Hepatocyte (in vitro differentiated cells): ENCODE measurements around the gene PIGC. TPM values are rescaled to one million over a fixed set of nuclear protein-coding genes. Genes with fewer than 3 reads are reported as not detected.

ENCODE experiments used
- DNase-seq: peaks from one replicate; pipeline ENCODE4 v3.0.0-alpha.2; 2016; ENCODE audit warnings: low spot score
- H2AFZ ChIP-seq: fragments of 200-600 bp; sonication (generic); 2 replicates; pipeline ENCODE4 v1.6.0; 2016; ENCODE audit warnings: antibody characterized with exemption, mild to moderate bottlenecking
- H3K27ac ChIP-seq: fragments of 200-600 bp; sonication (generic); 2 replicates; pipeline ENCODE4 v1.5.1; 2016; ENCODE audit warnings: mild to moderate bottlenecking
- H3K27me3 ChIP-seq: fragments of 200-600 bp; sonication (generic); 2 replicates; pipeline ENCODE4 v1.6.1; 2016
- H3K36me3 ChIP-seq: fragments of 200-600 bp; sonication (generic); replicated peaks from 2 replicates; pipeline ENCODE4 v1.5.1; 2016; ENCODE audit warnings: low read depth; ENCODE audit not compliant: insufficient read depth
- H3K4me1 ChIP-seq: fragments of 200-600 bp; sonication (generic); 2 replicates; pipeline ENCODE4 v1.5.1; 2016; ENCODE audit warnings: mild to moderate bottlenecking, moderate library complexity; ENCODE audit not compliant: insufficient read depth
- H3K4me2 ChIP-seq: fragments of 200-600 bp; sonication (generic); 2 replicates; pipeline ENCODE4 v1.6.0; 2016
- H3K4me3 ChIP-seq: fragments of 200-600 bp; sonication (generic); 2 replicates; pipeline ENCODE4 v1.5.1; 2016; ENCODE audit warnings: mild to moderate bottlenecking
- H3K79me2 ChIP-seq: fragments of 200-600 bp; sonication (generic); 2 replicates; pipeline ENCODE4 v1.6.0; 2017; ENCODE audit warnings: mild to moderate bottlenecking
- H3K9me2 ChIP-seq: fragments of 200-600 bp; sonication (generic); replicated peaks from 2 replicates; pipeline ENCODE4 v1.6.0; 2017; ENCODE audit warnings: mild to moderate bottlenecking; ENCODE audit not compliant: insufficient read depth
- H3K9me3 ChIP-seq: fragments of 200-600 bp; sonication (generic); 2 replicates; pipeline ENCODE4 v1.5.1; 2016; ENCODE audit warnings: low read depth, mild to moderate bottlenecking
- H4K20me1 ChIP-seq: fragments of 200-600 bp; sonication (generic); 2 replicates; pipeline ENCODE4 v1.6.0; 2016; ENCODE audit warnings: mild to moderate bottlenecking; ENCODE audit not compliant: insufficient read depth, poor library complexity, severe bottlenecking
- EZH2 ChIP-seq: fragments of 200-600 bp; sonication (generic); IDR thresholded peaks from 2 replicates; pipeline ENCODE4 v1.6.1; 2016; ENCODE audit warnings: antibody characterized with exemption, mild to moderate bottlenecking, borderline replicate concordance
- EZH2phosphoT487 ChIP-seq: fragments of 200-600 bp; sonication (generic); IDR thresholded peaks from one replicate; pipeline ENCODE4 v1.6.1; 2018; ENCODE audit warnings: antibody characterized with exemption, mild to moderate bottlenecking, low read depth, moderate library complexity; ENCODE audit not compliant: unreplicated experiment, severe bottlenecking
- WGBS: methylation state at CpG from one replicate; pipeline ENCODE4 v1.1.6; 2016; ENCODE audit warnings: low lambda C conversion rate; ENCODE audit errors: missing lambda C conversion rate; 5-methylcytosine and 5-hydroxymethylcytosine counted together
- polyA plus RNA-seq: library from polyadenylated mRNA; unstranded; fragments of >200 nt; fragmentation: Nextera tagmentation; extraction: Ambion mirVana; gene quantifications from 2 replicates; pipeline ENCODE4 v1.2.1, GENCODE V29; 2016
- total RNA-seq: library from RNA; depleted of rRNA; stranded (reverse); fragments of >200 nt; gene quantifications from 2 replicates; pipeline ENCODE4 v1.2.3, GENCODE V29; 2014
- TF ChIP-seq, protein P1 (sequence below): fragments of 200-600 bp; sonication (generic); IDR thresholded peaks from 2 replicates; pipeline ENCODE4 v1.5.1; 2016; ENCODE audit warnings: antibody characterized with exemption, mild to moderate bottlenecking; ENCODE audit not compliant: poor library complexity

PIGC gene
- total and polyA plus RNA-seq, 2 experiments from 2014 or later: 42.0 to 47.0 TPM

DNA sequence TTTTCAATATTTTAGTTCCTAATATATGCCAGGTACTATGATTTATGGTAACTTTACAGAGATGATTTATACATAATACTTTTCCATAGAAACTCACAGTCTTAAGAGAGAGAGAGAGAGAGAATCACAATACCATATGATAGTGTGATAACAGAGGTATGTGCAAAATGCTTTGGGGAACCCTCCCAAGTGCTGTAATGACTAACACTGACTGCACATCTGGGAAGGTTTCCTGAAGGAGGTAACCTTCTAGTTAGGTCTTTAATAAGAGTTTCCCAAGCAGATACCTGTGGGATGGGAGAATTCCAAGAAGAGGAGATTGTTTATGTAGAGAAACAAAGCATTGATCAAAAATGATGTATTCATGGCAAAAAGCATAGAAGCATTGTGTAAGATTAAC is 34.6 kb upstream of the PIGC start:
- Histone ChIP-seq H3K9me2 (no peaks in the 10 kb centered on the region), H3K4me2 (no peak overlapping the region), H3K27ac (peak overlapping the region; percentile 34), H3K4me1 (peaks cover 12% of the 10 kb centered on the region), H3K27me3 (no peaks in the 10 kb centered on the region), H4K20me1 (no peaks in the 10 kb centered on the region), H2AFZ (no peak overlapping the region), H3K36me3 (no peaks in the 10 kb centered on the region), H3K9me3 (no peaks in the 10 kb centered on the region), H3K4me3 (no peak overlapping the region), H3K79me2 (no peaks in the 10 kb centered on the region)
- DNase-seq: no peak
- TF ChIP-seq EZH2: no peak

DNA sequence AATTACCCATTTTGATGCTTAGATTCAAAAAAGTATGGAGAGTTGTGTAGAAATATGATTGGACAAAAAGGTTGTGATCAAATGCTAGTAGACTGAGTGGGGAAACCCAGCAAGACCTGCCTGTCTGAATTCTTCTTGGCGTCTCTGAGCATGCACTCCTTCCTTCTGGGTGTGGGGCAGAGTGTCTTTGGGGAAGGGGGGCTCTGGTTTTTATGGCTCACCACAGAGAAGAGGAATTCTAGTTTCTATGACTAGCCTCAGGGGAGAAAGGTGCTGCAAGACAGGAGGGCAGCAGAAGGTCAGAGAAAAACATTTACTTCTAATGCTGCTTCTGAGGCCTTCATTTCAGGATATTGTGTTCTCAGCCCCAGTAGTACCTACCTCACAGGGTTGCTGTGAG is 33.9 kb upstream of the PIGC start:
- Histone ChIP-seq H2AFZ (no peak overlapping the region), H4K20me1 (no peaks in the 10 kb centered on the region), H3K9me3 (no peaks in the 10 kb centered on the region), H3K79me2 (no peaks in the 10 kb centered on the region), H3K9me2 (no peaks in the 10 kb centered on the region), H3K36me3 (no peaks in the 10 kb centered on the region), H3K27me3 (no peaks in the 10 kb centered on the region), H3K4me3 (no peak overlapping the region), H3K4me2 (no peak overlapping the region), H3K27ac (peak overlapping the region; percentile 88), H3K4me1 (peaks cover 12% of the 10 kb centered on the region)
- no peak for DNase-seq
- TF ChIP-seq EZH2 (no peak), EZH2phosphoT487 (no peak)
- TF ChIP-seq, protein P1, sequence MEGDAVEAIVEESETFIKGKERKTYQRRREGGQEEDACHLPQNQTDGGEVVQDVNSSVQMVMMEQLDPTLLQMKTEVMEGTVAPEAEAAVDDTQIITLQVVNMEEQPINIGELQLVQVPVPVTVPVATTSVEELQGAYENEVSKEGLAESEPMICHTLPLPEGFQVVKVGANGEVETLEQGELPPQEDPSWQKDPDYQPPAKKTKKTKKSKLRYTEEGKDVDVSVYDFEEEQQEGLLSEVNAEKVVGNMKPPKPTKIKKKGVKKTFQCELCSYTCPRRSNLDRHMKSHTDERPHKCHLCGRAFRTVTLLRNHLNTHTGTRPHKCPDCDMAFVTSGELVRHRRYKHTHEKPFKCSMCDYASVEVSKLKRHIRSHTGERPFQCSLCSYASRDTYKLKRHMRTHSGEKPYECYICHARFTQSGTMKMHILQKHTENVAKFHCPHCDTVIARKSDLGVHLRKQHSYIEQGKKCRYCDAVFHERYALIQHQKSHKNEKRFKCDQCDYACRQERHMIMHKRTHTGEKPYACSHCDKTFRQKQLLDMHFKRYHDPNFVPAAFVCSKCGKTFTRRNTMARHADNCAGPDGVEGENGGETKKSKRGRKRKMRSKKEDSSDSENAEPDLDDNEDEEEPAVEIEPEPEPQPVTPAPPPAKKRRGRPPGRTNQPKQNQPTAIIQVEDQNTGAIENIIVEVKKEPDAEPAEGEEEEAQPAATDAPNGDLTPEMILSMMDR: no peak
- WGBS: 61% methylated on average over 1 of the region's 1 CpG

DNA sequence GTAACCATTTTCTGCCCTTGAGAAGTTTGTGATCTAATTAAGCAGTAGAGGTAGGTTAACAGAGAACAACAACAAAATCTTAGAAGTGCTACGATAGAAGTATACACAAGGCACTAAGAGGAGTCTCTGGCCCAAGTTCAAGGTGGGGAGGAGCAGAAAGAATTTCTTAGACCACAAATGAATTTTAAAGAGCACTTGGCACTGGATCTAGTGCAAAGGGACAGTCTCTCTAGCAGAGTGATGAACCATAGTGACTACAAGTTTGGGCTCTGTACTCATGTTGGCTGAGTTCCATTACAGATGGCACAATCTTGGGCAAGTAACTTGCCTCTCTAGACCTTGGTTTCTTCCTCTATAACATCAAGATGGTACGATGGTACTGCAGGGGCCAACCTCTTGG is 33.3 kb upstream of the PIGC start:
- Histone ChIP-seq H3K9me2 (no peaks in the 10 kb centered on the region), H3K27ac (peak overlapping the region; percentile 88), H3K36me3 (no peaks in the 10 kb centered on the region), H4K20me1 (no peaks in the 10 kb centered on the region), H3K4me3 (no peak overlapping the region), H2AFZ (no peak overlapping the region), H3K79me2 (no peaks in the 10 kb centered on the region), H3K27me3 (no peaks in the 10 kb centered on the region), H3K9me3 (no peaks in the 10 kb centered on the region), H3K4me1 (peaks cover 12% of the 10 kb centered on the region), H3K4me2 (no peak overlapping the region)
- no peak for DNase-seq
- TF ChIP-seq, protein P1: no peak
- no peak for TF ChIP-seq EZH2
- TF ChIP-seq EZH2phosphoT487: no peak
- WGBS: 81% methylated on average over 2 of the region's 2 CpGs

DNA sequence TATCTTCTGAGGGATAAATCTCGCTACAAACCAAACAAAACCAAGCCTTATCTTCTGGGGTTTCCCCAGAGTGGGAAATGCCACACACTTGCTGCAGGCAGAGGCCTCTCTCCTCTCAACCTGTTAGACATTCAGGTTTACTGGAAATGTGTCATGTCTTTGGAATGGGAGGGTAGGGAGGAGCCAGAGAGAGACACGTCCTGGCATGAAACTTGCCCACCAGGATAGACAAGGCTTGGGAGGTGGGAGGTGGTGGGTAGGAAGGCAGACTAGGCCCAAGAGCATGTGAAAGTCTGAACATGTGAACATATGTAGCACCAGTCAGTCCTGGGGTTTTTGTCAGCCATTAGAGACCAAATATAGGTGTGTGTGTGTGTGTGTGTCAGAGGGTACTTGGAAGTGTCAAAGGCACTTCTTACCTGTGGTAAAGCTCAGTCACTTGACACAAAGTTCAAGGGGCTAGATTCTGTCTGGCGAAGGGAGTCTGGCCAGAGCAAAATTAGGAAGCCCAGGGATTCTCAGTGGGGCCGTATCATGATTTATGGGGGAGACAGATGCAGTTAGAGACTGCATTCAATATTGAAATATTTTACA is 32.4 kb upstream of the PIGC start:
- Histone ChIP-seq H3K9me2 (no peaks in the 10 kb centered on the region), H3K27me3 (no peaks in the 10 kb centered on the region), H3K4me3 (no peak overlapping the region), H3K36me3 (no peaks in the 10 kb centered on the region), H4K20me1 (no peaks in the 10 kb centered on the region), H3K79me2 (no peaks in the 10 kb centered on the region), H3K27ac (peak overlapping the region; percentile 88), H3K9me3 (no peaks in the 10 kb centered on the region), H3K4me1 (peaks cover 9% of the 10 kb centered on the region), H2AFZ (no peak overlapping the region), H3K4me2 (no peak overlapping the region)
- 59% methylated on average over 4 of the region's 4 CpGs for WGBS
- TF ChIP-seq EZH2: no peak
- TF ChIP-seq, protein P1: no peak
- TF ChIP-seq EZH2phosphoT487: no peak
- peak; percentile 71 for DNase-seq
